ENCODE data around the gene PHLPP1. TPM values are rescaled to one million over a fixed set of nuclear protein-coding genes. Genes with fewer than 3 reads are reported as not detected.
"Not testable (repeated sequence)": the region's sequence is repeated elsewhere in the genome, so short reads cannot be mapped to it uniquely, and the experiment has no call there.

The PHLPP1 gene
- total RNA-seq, 4 donors from 2014 or later = 5.5 to 9.7 (median 8.0) TPM

DNA sequence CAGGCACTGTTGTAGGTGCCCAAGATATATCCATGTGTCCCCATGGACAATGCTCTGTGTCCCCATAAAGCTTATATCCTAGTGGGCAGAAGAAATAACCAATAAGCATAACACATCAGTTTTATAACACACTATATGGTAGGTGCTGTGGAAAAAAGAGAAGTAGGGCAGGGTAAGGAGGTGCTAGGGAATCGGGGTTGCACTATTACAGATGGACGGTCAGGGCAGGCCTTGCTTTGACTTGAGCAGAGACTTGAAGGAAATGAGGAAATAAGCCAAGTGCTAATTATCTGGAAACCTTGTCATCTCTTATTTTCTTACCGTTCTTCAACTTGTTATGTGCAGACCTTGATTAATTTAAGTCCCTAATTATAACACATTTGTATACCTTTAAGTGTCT lies 82.0 kb downstream of the PHLPP1 start:
- TF ChIP-seq, protein P1, sequence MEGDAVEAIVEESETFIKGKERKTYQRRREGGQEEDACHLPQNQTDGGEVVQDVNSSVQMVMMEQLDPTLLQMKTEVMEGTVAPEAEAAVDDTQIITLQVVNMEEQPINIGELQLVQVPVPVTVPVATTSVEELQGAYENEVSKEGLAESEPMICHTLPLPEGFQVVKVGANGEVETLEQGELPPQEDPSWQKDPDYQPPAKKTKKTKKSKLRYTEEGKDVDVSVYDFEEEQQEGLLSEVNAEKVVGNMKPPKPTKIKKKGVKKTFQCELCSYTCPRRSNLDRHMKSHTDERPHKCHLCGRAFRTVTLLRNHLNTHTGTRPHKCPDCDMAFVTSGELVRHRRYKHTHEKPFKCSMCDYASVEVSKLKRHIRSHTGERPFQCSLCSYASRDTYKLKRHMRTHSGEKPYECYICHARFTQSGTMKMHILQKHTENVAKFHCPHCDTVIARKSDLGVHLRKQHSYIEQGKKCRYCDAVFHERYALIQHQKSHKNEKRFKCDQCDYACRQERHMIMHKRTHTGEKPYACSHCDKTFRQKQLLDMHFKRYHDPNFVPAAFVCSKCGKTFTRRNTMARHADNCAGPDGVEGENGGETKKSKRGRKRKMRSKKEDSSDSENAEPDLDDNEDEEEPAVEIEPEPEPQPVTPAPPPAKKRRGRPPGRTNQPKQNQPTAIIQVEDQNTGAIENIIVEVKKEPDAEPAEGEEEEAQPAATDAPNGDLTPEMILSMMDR (IDR thresholded peaks at IDR 0.05 in 4 of 5, conservative IDR thresholded peaks at IDR 0.05 in 1 of 5) = no peak
- intact Hi-C loops (cut with DNase I; ENCODE audit: low total_unique reads) (no loop called here), in situ Hi-C loops (cut with MboI; ENCODE audit: low sequenced_read_pairs in 4 of 4) (no loop called here)

GRCh38 chr18:62799977-62800376 lies 84.6 kb downstream of the PHLPP1 start:
- H3K9me3 ChIP-seq = no peaks in the 10 kb centered on the region
- ATAC-seq = no peak
- H3K27me3 ChIP-seq = no peaks in the 10 kb centered on the region
- H3K4me3 ChIP-seq = no peak overlapping the region
- in situ Hi-C loops (cut with MboI; ENCODE audit: low sequenced_read_pairs in 4 of 4) = no loop called here
- no peak overlapping the region for H3K27ac ChIP-seq
- H3K4me1 ChIP-seq = peaks cover 6 to 20% of the 10 kb centered on the region in 2 donors
- intact Hi-C loops (cut with DNase I; ENCODE audit: low total_unique reads) = no loop called here
- no peak for DNase-seq
- TF ChIP-seq POLR2A (IDR thresholded peaks at IDR 0.05) = no peak
- TF ChIP-seq, protein P1 (IDR thresholded peaks at IDR 0.05 in 4 of 5, conservative IDR thresholded peaks at IDR 0.05 in 1 of 5) = no peak
- H3K36me3 ChIP-seq = no peaks in the 10 kb centered on the region

More for the DNA sequence above, 82.0 kb downstream of the PHLPP1 start:
- Histone ChIP-seq H3K4me1 (peaks cover 6 to 20% of the 10 kb centered on the region in 2 donors), H3K27me3 (no peaks in the 10 kb centered on the region), H3K27ac (no peak overlapping the region), H3K36me3 (no peaks in the 10 kb centered on the region), H3K9me3 (no peaks in the 10 kb centered on the region), H3K4me3 (no peak overlapping the region)
- ATAC-seq (no peak), DNase-seq (no peak)

- Histone ChIP-seq H3K36me3 (no peaks in the 10 kb centered on the region), H3K4me1 (peaks cover 11 to 16% of the 10 kb centered on the region in 2 donors), H3K27ac (no peak overlapping the region), H3K9me3 (no peaks in the 10 kb centered on the region), H3K27me3 (no peaks in the 10 kb centered on the region), H3K4me3 (no peak overlapping the region)
- ATAC-seq (no peak), DNase-seq (no peak)
- no peak for TF ChIP-seq POLR2A (IDR thresholded peaks at IDR 0.05)
- TF ChIP-seq, protein P1 (IDR thresholded peaks at IDR 0.05 in 4 of 5, conservative IDR thresholded peaks at IDR 0.05 in 1 of 5) = no peak
- in situ Hi-C loops (cut with MboI; ENCODE audit: low sequenced_read_pairs in 4 of 4) (no loop called here), intact Hi-C loops (cut with DNase I; ENCODE audit: low total_unique reads) (no loop called here)
Observed at GRCh38 chr18:62802523-62802922, 87.2 kb downstream of the PHLPP1 start.

- no peak for TF ChIP-seq POLR2A (IDR thresholded peaks at IDR 0.05)
- TF ChIP-seq, protein P1 (IDR thresholded peaks at IDR 0.05 in 4 of 5, conservative IDR thresholded peaks at IDR 0.05 in 1 of 5) = no peak
- no peak for DNase-seq
- intact Hi-C loops (cut with DNase I; ENCODE audit: low total_unique reads) = no loop called here
- in situ Hi-C loops (cut with MboI; ENCODE audit: low sequenced_read_pairs in 4 of 4) = no loop called here
- H3K27me3 ChIP-seq = no peaks in the 10 kb centered on the region
- H3K4me3 ChIP-seq = no peak overlapping the region
- H3K9me3 ChIP-seq = no peaks in the 10 kb centered on the region
- H3K4me1 ChIP-seq = peaks cover 3 to 5% of the 10 kb centered on the region in 2 donors
- ATAC-seq = no peak
- no peaks in the 10 kb centered on the region for H3K36me3 ChIP-seq
- H3K27ac ChIP-seq = no peak overlapping the region
Observed at GRCh38 chr18:62807396-62807795, 92.1 kb downstream of the PHLPP1 start.

DNA sequence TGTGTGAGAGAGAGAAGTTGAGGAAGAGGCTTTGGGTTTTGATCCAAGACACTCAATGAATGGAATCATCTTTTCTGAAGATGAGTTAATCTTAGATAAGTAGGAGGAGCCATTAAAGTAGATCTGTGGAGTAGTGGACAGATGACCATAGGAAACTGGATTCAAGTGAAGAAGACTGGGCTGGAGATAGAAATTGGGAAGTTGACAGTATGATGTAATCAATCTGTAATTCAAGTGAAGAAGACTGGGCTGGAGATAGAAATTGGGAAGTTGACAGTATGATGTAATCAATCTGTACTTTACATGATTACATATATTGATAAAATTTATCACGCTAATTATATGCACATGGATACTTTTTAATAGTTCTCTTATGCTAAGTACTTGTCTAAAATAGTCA lies 92.8 kb downstream of the PHLPP1 start:
- ATAC-seq (no peak), DNase-seq (no peak)
- no peaks in the 10 kb centered on the region for H3K9me3 ChIP-seq
- no peak overlapping the region for H3K27ac ChIP-seq
- no peak for TF ChIP-seq POLR2A (IDR thresholded peaks at IDR 0.05)
- TF ChIP-seq, protein P1 (IDR thresholded peaks at IDR 0.05 in 4 of 5, conservative IDR thresholded peaks at IDR 0.05 in 1 of 5) = no peak
- in situ Hi-C loops (cut with MboI; ENCODE audit: low sequenced_read_pairs in 4 of 4) (no loop called here), intact Hi-C loops (cut with DNase I; ENCODE audit: low total_unique reads) (no loop called here)
- H3K27me3 ChIP-seq = no peaks in the 10 kb centered on the region
- H3K36me3 ChIP-seq = no peaks in the 10 kb centered on the region
- H3K4me1 ChIP-seq = peaks cover 4 to 5% of the 10 kb centered on the region in 2 donors
- no peak overlapping the region for H3K4me3 ChIP-seq

- DNase-seq, H3K4me1 ChIP-seq: not testable (repeated sequence)
Observed at GRCh38 chr18:62809445-62809844, 94.1 kb downstream of the PHLPP1 start.

More at GRCh38 chr18:62809445-62809844, 94.1 kb downstream of the PHLPP1 start:
- in situ Hi-C loops (cut with MboI; ENCODE audit: low sequenced_read_pairs in 4 of 4); H3K36me3 ChIP-seq; ATAC-seq; intact Hi-C loops (cut with DNase I; ENCODE audit: low total_unique reads); H3K27ac ChIP-seq; H3K4me3 ChIP-seq; H3K27me3 ChIP-seq; H3K9me3 ChIP-seq: not testable (repeated sequence)

All from gastrocnemius medialis (tissue), 4 donors.